DMS153 (cell line): Measurements from ENCODE around the gene EML5.
"Not testable (repeated sequence)": the region's sequence is repeated elsewhere in the genome, so short reads cannot be mapped to it uniquely, and the experiment has no call there.

Experiments used
- DNase-seq: peaks from one replicate; lab custom pipeline; 2025; lab: John Stamatoyannopoulos, UW

The EML5 gene

DNA sequence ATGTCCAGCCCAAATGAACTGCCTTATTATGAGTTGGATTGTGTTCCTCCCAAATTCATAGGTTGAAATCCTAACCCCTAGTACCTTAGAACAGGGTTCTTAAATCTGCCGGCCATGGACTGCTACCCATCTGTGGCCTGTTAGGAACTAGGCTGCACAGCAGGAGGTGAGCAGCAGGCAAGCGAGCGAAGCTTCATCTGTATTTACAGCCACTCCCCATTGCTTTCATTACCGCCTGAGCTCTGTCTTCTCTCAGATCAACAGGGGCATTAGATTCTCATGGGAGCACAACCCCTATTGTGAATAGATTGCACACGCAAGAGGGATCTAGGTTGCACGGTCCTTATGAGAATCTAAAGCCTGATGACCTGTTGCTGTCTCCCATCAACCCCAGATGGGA is 9.8 kb upstream of the EML5 start:
- DNase-seq: no peak

GRCh38 chr14:88799522-88799921 is 6.8 kb upstream of the EML5 start:
- no peak for DNase-seq

- DNase-seq: no peak
Observed at GRCh38 chr14:88798156-88798555, 5.4 kb upstream of the EML5 start.

GRCh38 chr14:88793259-88793625 is 489 bp upstream of the EML5 start:
- no peak for DNase-seq

- DNase-seq: no peak
Observed at GRCh38 chr14:88791629-88792472, 902 bp downstream of the EML5 start.

DNA sequence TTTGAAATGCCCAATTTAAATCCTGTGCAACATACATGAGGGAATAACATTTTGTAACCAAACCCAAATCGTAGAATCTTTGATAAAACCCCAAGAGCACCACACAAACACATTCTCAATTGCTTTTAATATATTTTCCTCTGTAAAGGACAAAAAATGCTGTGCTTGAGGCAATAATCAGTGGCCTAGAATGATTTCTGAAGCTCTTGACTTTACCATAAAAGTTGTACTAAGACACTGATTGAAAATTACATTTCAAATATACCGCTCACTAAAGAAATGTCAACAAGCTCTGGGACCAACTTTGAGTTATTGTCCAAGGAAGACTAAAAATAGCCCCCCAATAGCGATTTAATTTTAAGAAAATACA is 1.5 kb downstream of the EML5 start:
- DNase-seq: no peak

- no peak for DNase-seq
Observed at GRCh38 chr14:88790501-88791251, 2.1 kb downstream of the EML5 start.

DNA sequence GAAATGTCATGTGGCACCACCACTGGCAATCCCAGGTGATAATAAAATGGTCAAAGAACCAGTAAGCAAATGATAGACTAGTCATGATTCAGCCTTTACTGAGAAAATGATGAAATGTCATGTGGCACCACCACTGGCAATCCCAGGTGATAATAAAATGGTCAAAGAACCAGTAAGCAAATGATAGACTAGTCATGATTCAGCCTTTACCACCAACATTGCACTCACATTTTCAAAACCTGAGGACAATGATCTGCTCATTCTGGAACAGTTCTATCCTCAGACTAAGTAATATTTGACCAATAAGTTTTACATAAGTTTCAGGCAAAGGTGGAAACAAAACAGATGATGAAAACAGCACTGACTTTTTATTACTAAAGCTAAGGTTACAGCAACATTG is 3.2 kb downstream of the EML5 start:
- DNase-seq: not testable (repeated sequence)

GRCh38 chr14:88786715-88787114 is 6.0 kb downstream of the EML5 start:
- no peak for DNase-seq

GRCh38 chr14:88785911-88786310 is 6.8 kb downstream of the EML5 start:
- DNase-seq: no peak

- no peak for DNase-seq
Observed at GRCh38 chr14:88775532-88775931, 17.2 kb downstream of the EML5 start.

GRCh38 chr14:88770736-88771135 is 22.0 kb downstream of the EML5 start:
- no peak for DNase-seq

GRCh38 chr14:88765130-88765529 is 27.6 kb downstream of the EML5 start:
- no peak for DNase-seq

- no peak for DNase-seq
Observed at GRCh38 chr14:88753873-88754272, 38.9 kb downstream of the EML5 start.

- no peak for DNase-seq
Observed at GRCh38 chr14:88750945-88751344, 41.8 kb downstream of the EML5 start.

GRCh38 chr14:88750413-88750812 is 42.3 kb downstream of the EML5 start:
- DNase-seq: no peak

- DNase-seq: no peak
Observed at GRCh38 chr14:88749139-88749538, 43.6 kb downstream of the EML5 start.

DNA sequence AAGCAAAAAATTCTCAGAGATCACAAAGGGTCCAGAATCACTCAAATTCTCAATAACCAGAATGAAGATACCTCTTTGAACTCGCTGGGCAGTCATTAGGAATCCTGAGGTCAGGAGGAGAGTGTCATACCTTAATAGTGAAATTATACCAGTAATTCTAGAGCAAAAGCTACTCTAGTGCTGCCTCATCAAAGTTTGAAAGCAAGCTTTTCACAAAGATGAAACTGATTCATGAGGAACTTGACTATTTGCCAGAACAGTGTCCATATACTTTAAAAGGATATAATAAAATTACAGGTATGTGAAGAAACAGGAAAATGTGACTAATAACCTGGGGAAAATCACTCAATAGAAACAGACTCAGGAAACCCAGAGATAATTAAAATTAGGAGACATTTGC is 44.5 kb downstream of the EML5 start:
- no peak for DNase-seq

DNA sequence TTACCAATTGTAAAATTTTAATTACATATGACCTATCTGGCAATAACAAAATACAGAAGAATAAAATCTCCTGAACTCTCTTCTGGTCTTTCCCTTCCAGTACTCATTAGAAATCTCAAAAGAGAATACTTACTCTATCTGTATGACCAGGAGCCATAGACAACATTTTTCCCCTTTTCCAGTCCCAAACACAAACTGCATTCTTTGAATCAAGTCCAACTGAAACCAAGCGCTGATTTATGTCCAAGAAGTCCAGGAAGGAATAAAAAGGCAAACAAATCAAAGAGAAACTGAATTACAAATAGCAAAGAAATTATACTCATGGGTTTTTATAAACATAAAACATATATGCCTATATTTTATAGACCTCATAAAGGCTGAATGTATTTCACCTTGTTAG is 46.7 kb downstream of the EML5 start:
- no peak for DNase-seq

- no peak for DNase-seq
Observed at GRCh38 chr14:88737245-88737644, 55.5 kb downstream of the EML5 start.

DNA sequence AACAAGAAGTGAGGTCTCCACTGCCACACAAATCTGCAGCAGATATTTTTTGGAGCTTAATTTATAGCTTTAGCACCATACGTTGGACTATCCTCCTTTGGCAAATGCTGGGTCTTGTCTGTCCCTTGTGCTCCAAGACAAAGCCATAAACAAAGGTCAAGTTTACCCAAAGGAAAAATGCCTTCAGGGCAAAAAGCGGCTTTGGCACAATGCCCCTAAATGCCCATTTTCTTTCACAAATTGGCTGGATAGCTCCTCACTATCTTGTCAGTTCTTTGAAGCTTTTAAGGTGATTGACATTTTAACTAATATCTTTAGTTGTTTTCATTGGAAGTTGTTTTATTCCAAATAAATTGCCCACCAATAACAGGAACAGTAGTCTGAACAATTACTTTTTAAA is 59.6 kb downstream of the EML5 start:
- no peak for DNase-seq

DNA sequence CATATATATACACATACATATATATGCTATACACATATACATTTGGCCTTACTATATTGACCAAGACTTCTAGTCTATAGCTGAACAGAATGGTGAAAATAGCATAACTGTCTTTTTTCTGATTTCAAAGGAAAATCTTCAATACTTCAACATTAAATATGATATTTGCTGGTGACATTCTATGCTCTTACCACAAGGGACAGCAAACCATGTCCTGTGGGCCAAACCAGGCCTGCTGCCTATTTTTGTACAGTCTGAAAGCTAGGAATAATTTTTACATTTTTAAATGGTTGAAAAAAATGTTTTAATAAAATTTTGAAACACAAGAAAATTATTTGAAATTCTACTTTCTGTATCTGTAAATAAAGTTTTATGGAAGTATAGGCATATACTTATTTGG is 63.6 kb downstream of the EML5 start:
- DNase-seq: no peak

- no peak for DNase-seq
Observed at GRCh38 chr14:88727057-88727456, 65.7 kb downstream of the EML5 start.

GRCh38 chr14:88710709-88711108 is 82.0 kb downstream of the EML5 start:
- DNase-seq: no peak
